SK-N-SH treated with all-trans-retinoic acid at 6 μM for 48 hours (cell line): ENCODE data around the gene TCERG1L.

Experiments used
- CSRNP3 ChIP-seq: fragments of 250-450 bp; sonication (Bioruptor Pico); IDR thresholded peaks from 2 replicates; pipeline ENCODE4 v1.5.1; 2021; ENCODE audit warnings: mild to moderate bottlenecking, moderate library complexity
- PATZ1 ChIP-seq: fragments of 250-450 bp; sonication (Bioruptor Pico); IDR thresholded peaks from 2 replicates; pipeline ENCODE4 v1.8.0; 2020; ENCODE audit warnings: mild to moderate bottlenecking, moderate library complexity, borderline replicate concordance
- PPARA ChIP-seq: fragments of 250-450 bp; sonication (Bioruptor Pico); IDR thresholded peaks from 2 replicates; pipeline ENCODE4 v1.5.0; 2020; ENCODE audit warnings: mild to moderate bottlenecking, borderline replicate concordance
- ZFP30 ChIP-seq: fragments of 450-650 bp; formaldehyde crosslinking; IDR thresholded peaks from 2 replicates; pipeline ENCODE4 v1.5.0; 2022; ENCODE audit warnings: mild to moderate bottlenecking, moderate library complexity
- ZNF565 ChIP-seq: fragments of 450-650 bp; formaldehyde crosslinking; conservative IDR thresholded peaks from 2 replicates; pipeline ENCODE4 v1.5.0; 2020; ENCODE audit warnings: low read depth, mild to moderate bottlenecking, moderate library complexity

GRCh38 chr10:131320860-131321604, 9.5 kb upstream of the TCERG1L start:
- TF ChIP-seq PPARA (CRISPR knock-in tag), result no peak
- TF ChIP-seq ZFP30, result no peak
- TF ChIP-seq CSRNP3 (CRISPR knock-in tag), result no peak
- TF ChIP-seq ZNF565 (CRISPR knock-in tag), result no peak
- no peak for TF ChIP-seq PATZ1 (CRISPR knock-in tag)
